Trophoblast cell (in vitro differentiated cells and primary cell): ENCODE data around the gene MAP4K4.

Experiments
- DNase-seq, 2 donors: peaks; one replicate each; pipeline ENCODE4 v3.0.0-alpha.2; 2016
- H2AFZ ChIP-seq: 2 replicates; pipeline ENCODE4 v1.6.1; 2013; ENCODE audit warnings: low read length, moderate library complexity, mild to moderate bottlenecking; ENCODE audit not compliant: insufficient read depth, poor library complexity
- H2AK5ac ChIP-seq: 2 replicates; pipeline ENCODE4 v1.6.1; 2013; ENCODE audit warnings: mild to moderate bottlenecking, low read length
- H2BK120ac ChIP-seq: 2 replicates; pipeline ENCODE4 v1.6.1; 2013; ENCODE audit warnings: low read length, mild to moderate bottlenecking, moderate library complexity; ENCODE audit not compliant: insufficient read depth, poor library complexity
- H2BK12ac ChIP-seq: 2 replicates; pipeline ENCODE4 v1.6.1; 2013; ENCODE audit warnings: mild to moderate bottlenecking, low read length, moderate library complexity
- H2BK5ac ChIP-seq: 2 replicates; pipeline ENCODE4 v1.6.1; 2013; ENCODE audit warnings: low read length, low read depth, moderate library complexity, mild to moderate bottlenecking; ENCODE audit not compliant: poor library complexity
- H3K14ac ChIP-seq: 2 replicates; pipeline ENCODE4 v1.6.1; 2013; ENCODE audit warnings: mild to moderate bottlenecking, low read length
- H3K18ac ChIP-seq: 2 replicates; pipeline ENCODE4 v1.6.1; 2013; ENCODE audit warnings: mild to moderate bottlenecking, low read length
- H3K23ac ChIP-seq: 2 replicates; pipeline ENCODE4 v1.6.1; 2013; ENCODE audit warnings: low read length
- H3K27ac ChIP-seq: 2 replicates; pipeline ENCODE4 v1.5.1; 2013; ENCODE audit warnings: low read depth, mild to moderate bottlenecking, inconsistent platforms, low read length, moderate library complexity
- H3K27me3 ChIP-seq: 2 replicates; pipeline ENCODE4 v1.6.1; 2013; ENCODE audit warnings: inconsistent platforms, mild to moderate bottlenecking, low read length, moderate library complexity; ENCODE audit not compliant: insufficient read depth
- H3K36me3 ChIP-seq, 2 experiments: 1 replicate in 1 of 2; 2 replicates in 1 of 2; pipeline ENCODE4 v1.6.1; 2013; ENCODE audit warnings: low read length in 2 of 2, mild to moderate bottlenecking in 2 of 2, moderate library complexity in 1 of 2; ENCODE audit not compliant: insufficient read depth in 2 of 2, control insufficient read depth in 1 of 2
- H3K4ac ChIP-seq: 2 replicates; pipeline ENCODE4 v1.6.1; 2013; ENCODE audit warnings: low read depth, mild to moderate bottlenecking, low read length, moderate library complexity
- H3K4me1 ChIP-seq, 2 experiments: 1 replicate in 1 of 2; 2 replicates in 1 of 2; pipeline ENCODE4 v1.6.1; 2013; ENCODE audit warnings: low read length in 2 of 2, mild to moderate bottlenecking in 2 of 2, moderate library complexity in 1 of 2; ENCODE audit not compliant: insufficient read depth in 2 of 2, control insufficient read depth in 1 of 2
- H3K4me2 ChIP-seq: 2 replicates; pipeline ENCODE4 v1.6.1; 2013; ENCODE audit warnings: inconsistent platforms, mild to moderate bottlenecking, low read length, moderate library complexity
- H3K4me3 ChIP-seq: 2 replicates; pipeline ENCODE4 v1.5.1; 2013; ENCODE audit warnings: mild to moderate bottlenecking, low read depth, low read length, inconsistent platforms
- H3K79me1 ChIP-seq: one replicate; pipeline ENCODE4 v1.6.1; 2013; ENCODE audit warnings: low read length
- H3K79me2 ChIP-seq: 2 replicates; pipeline ENCODE4 v1.6.1; 2013; ENCODE audit warnings: low read length, mild to moderate bottlenecking; ENCODE audit not compliant: control insufficient read depth, insufficient read depth, poor library complexity
- H3K9ac ChIP-seq: 2 replicates; pipeline ENCODE4 v1.6.1; 2013; ENCODE audit warnings: mild to moderate bottlenecking, low read length
- H3K9me3 ChIP-seq: 2 replicates; pipeline ENCODE4 v1.6.1; 2013; ENCODE audit warnings: low read depth, mild to moderate bottlenecking, control low read depth, inconsistent platforms, low read length; ENCODE audit not compliant: insufficient read depth
- H4K12ac ChIP-seq: 2 replicates; pipeline ENCODE4 v1.6.1; 2013; ENCODE audit warnings: low read depth, mild to moderate bottlenecking, low read length, moderate library complexity
- H4K8ac ChIP-seq: 2 replicates; pipeline ENCODE4 v1.6.1; 2013; ENCODE audit warnings: low read depth, mild to moderate bottlenecking, low read length, moderate library complexity
- H4K91ac ChIP-seq: one replicate; pipeline ENCODE4 v1.6.1; 2013; ENCODE audit warnings: low read depth, mild to moderate bottlenecking, low read length, moderate library complexity
- WGBS: extraction: QIAGEN DNeasy Blood & Tissue Kit; methylation state at CpG from one replicate; pipeline ENCODE4 v1.1.7; 2013; ENCODE audit warnings: missing lambda C conversion rate; ENCODE audit not compliant: insufficient read length, insufficient coverage; ENCODE audit errors: extremely low coverage; 5-methylcytosine and 5-hydroxymethylcytosine counted together

MAP4K4 gene

GRCh38 chr2:101864426-101864825 lies 166.9 kb downstream of the MAP4K4 start:
- H4K12ac ChIP-seq, result no peak overlapping the region
- H3K27ac ChIP-seq, result no peak overlapping the region
- H3K14ac ChIP-seq, result no peak overlapping the region
- no peaks in the 10 kb centered on the region for H3K27me3 ChIP-seq
- no peak overlapping the region for H3K9ac ChIP-seq
- H3K23ac ChIP-seq, result no peak overlapping the region
- no peak overlapping the region for H4K91ac ChIP-seq
- no peak overlapping the region for H2BK5ac ChIP-seq
- no peak overlapping the region for H3K4me2 ChIP-seq
- no peaks in the 10 kb centered on the region for H3K4me1 ChIP-seq
- no peak overlapping the region for H3K4ac ChIP-seq
- no peak overlapping the region for H2BK12ac ChIP-seq
- H3K36me3 ChIP-seq, result peaks cover 34 to 52% of the 10 kb centered on the region in 2 experiments
- H2BK120ac ChIP-seq, result no peak overlapping the region
- no CpG with 5 or more reads among the region's 1 CpG for WGBS
- H3K79me2 ChIP-seq, result no peaks in the 10 kb centered on the region
- no peak overlapping the region for H3K18ac ChIP-seq
- H2AFZ ChIP-seq, result no peak overlapping the region
- H3K79me1 ChIP-seq, result no peaks in the 10 kb centered on the region
- H3K9me3 ChIP-seq, result no peaks in the 10 kb centered on the region
- DNase-seq, result no peak
- H2AK5ac ChIP-seq, result no peak overlapping the region
- H3K4me3 ChIP-seq, result no peak overlapping the region
- H4K8ac ChIP-seq, result no peak overlapping the region

GRCh38 chr2:101868525-101868924 lies 171.0 kb downstream of the MAP4K4 start:
- WGBS, result no CpG with 5 or more reads among the region's 5 CpGs
- H3K27ac ChIP-seq, result no peak overlapping the region

GRCh38 chr2:101869527-101869926 lies 172.0 kb downstream of the MAP4K4 start:
- H3K79me2 ChIP-seq, result no peaks in the 10 kb centered on the region
- H3K79me1 ChIP-seq, result no peaks in the 10 kb centered on the region
- H2BK5ac ChIP-seq, result no peak overlapping the region
- no peak overlapping the region for H4K12ac ChIP-seq
- H3K27ac ChIP-seq, result no peak overlapping the region
- H3K27me3 ChIP-seq, result no peaks in the 10 kb centered on the region
- no peak overlapping the region for H2BK12ac ChIP-seq
- no peak overlapping the region for H3K18ac ChIP-seq
- H3K23ac ChIP-seq, result no peak overlapping the region
- H3K36me3 ChIP-seq, result peaks cover 38 to 59% of the 10 kb centered on the region in 2 experiments
- no peak overlapping the region for H3K4me3 ChIP-seq
- H3K9me3 ChIP-seq, result peaks cover 2% of the 10 kb centered on the region
- H2AK5ac ChIP-seq, result no peak overlapping the region
- H3K9ac ChIP-seq, result no peak overlapping the region
- no peak overlapping the region for H4K8ac ChIP-seq
- no peaks in the 10 kb centered on the region for H3K4me1 ChIP-seq
- no peak overlapping the region for H3K4ac ChIP-seq
- H2AFZ ChIP-seq, result no peak overlapping the region
- no peak overlapping the region for H4K91ac ChIP-seq
- no CpG with 5 or more reads among the region's 15 CpGs for WGBS
- H2BK120ac ChIP-seq, result no peak overlapping the region
- H3K4me2 ChIP-seq, result no peak overlapping the region
- DNase-seq, result no peak
- no peak overlapping the region for H3K14ac ChIP-seq

More at GRCh38 chr2:101868525-101868924, 171.0 kb downstream of the MAP4K4 start:
- no peak overlapping the region for H3K14ac ChIP-seq
- H3K79me1 ChIP-seq, result no peaks in the 10 kb centered on the region
- H4K8ac ChIP-seq, result no peak overlapping the region
- no peak overlapping the region for H2BK5ac ChIP-seq
- H2BK12ac ChIP-seq, result no peak overlapping the region
- H3K23ac ChIP-seq, result no peak overlapping the region
- H3K79me2 ChIP-seq, result no peaks in the 10 kb centered on the region
- DNase-seq, result no peak
- no peak overlapping the region for H3K4me2 ChIP-seq
- H3K9ac ChIP-seq, result no peak overlapping the region
- H3K18ac ChIP-seq, result no peak overlapping the region
- H3K36me3 ChIP-seq, result peaks cover 39 to 56% of the 10 kb centered on the region in 2 experiments
- H3K4me1 ChIP-seq, result no peaks in the 10 kb centered on the region
- H4K91ac ChIP-seq, result no peak overlapping the region
- no peaks in the 10 kb centered on the region for H3K27me3 ChIP-seq
- H3K4me3 ChIP-seq, result no peak overlapping the region
- H2AK5ac ChIP-seq, result no peak overlapping the region
- no peak overlapping the region for H2AFZ ChIP-seq
- H2BK120ac ChIP-seq, result no peak overlapping the region
- peaks cover 2% of the 10 kb centered on the region for H3K9me3 ChIP-seq
- H4K12ac ChIP-seq, result no peak overlapping the region
- no peak overlapping the region for H3K4ac ChIP-seq

GRCh38 chr2:101870444-101870843 lies 172.9 kb downstream of the MAP4K4 start:
- Histone ChIP-seq H3K23ac (no peak overlapping the region), H2AK5ac (no peak overlapping the region), H2BK120ac (no peak overlapping the region), H3K27me3 (no peaks in the 10 kb centered on the region), H4K12ac (no peak overlapping the region), H3K79me2 (no peaks in the 10 kb centered on the region), H4K8ac (no peak overlapping the region), H3K4ac (no peak overlapping the region), H2AFZ (no peak overlapping the region), H3K4me2 (no peak overlapping the region), H3K4me3 (no peak overlapping the region), H3K9me3 (peaks cover 2% of the 10 kb centered on the region), H3K14ac (no peak overlapping the region), H3K9ac (no peak overlapping the region), H3K36me3 (peaks cover 37 to 59% of the 10 kb centered on the region in 2 experiments), H4K91ac (no peak overlapping the region), H2BK5ac (no peak overlapping the region), H2BK12ac (no peak overlapping the region), H3K27ac (no peak overlapping the region), H3K18ac (no peak overlapping the region), H3K4me1 (no peaks in the 10 kb centered on the region), H3K79me1 (no peaks in the 10 kb centered on the region)
- no CpG with 5 or more reads among the region's 11 CpGs for WGBS
- DNase-seq, result no peak
